ENCODE data around the gene ELOB. TPM values are rescaled to one million over a fixed set of nuclear protein-coding genes. Genes with fewer than 3 reads are reported as not detected.

ELOB gene
- total and polyA plus RNA-seq, 10 of the 15 experiments (the other 5 are each of a cell fraction or from before 2014, with no cell fraction given), result 86.9 to 823 (median 263) TPM

GRCh38 chr16:2743007-2743810, 33.9 kb downstream of the ELOB start:
- in situ Hi-C loops (cut with MboI) (no loop called here), intact Hi-C loops (cut with micrococcal nuclease; ENCODE audit: unreplicated experiment) (no loop called here)
- ChIA-PET POLR2A (no interaction called here), SMC1A (ENCODE audit: uncharacterized antibody, unreplicated experiment) (no interaction called here), RAD21 (ENCODE audit: unreplicated experiment) (no interaction called here), CTCF (no interaction called here)
- 57% methylated on average over 19 of the region's 19 CpGs for WGBS (ENCODE audit: insufficient coverage, insufficient replicate concordance, low lambda C conversion rate, missing lambda C conversion rate)
- DNase-seq (ENCODE audit: low read depth, low spot score) (no peak), FAIRE-seq (no peak), ATAC-seq (no peak)
- Histone ChIP-seq H3K36me3 (ENCODE audit: control insufficient read depth in 2 of 2, insufficient read depth in 2 of 2, low read length in 1 of 2) (no peaks in the 10 kb centered on the region), H4K20me1 (ENCODE audit: control insufficient read depth, insufficient read depth) (no peaks in the 10 kb centered on the region; the same call in 1 of the 2 replicates), H3K9ac (ENCODE audit: control insufficient read depth, insufficient read depth, low read length) (no peak overlapping the region), H3K79me2 (ENCODE audit: control insufficient read depth, insufficient read depth, low read length) (no peaks in the 10 kb centered on the region), H3K27me3 (replicated peaks in 1 of 2; ENCODE audit: control insufficient read depth in 2 of 2, insufficient read depth in 2 of 2, low read length in 1 of 2) (no peaks in the 10 kb centered on the region), H3K4me3 (no peak overlapping the region), H3K27ac (ENCODE audit: control insufficient read depth, insufficient read depth) (no peak overlapping the region), H2AFZ (ENCODE audit: control insufficient read depth, low read depth, low read length) (no peak overlapping the region), H3K4me2 (ENCODE audit: control insufficient read depth, insufficient read depth) (no peak overlapping the region), H3K4me1 (ENCODE audit: control insufficient read depth, insufficient read depth, low read length) (no peaks in the 10 kb centered on the region), H3K9me3 (replicated peaks; ENCODE audit: control insufficient read depth, insufficient read depth, low read length) (no peaks in the 10 kb centered on the region)
- BruUV-seq (replicated peaks), result no TSS peak
- TF ChIP-seq PBX3 (IDR thresholded peaks at IDR 0.05; ENCODE audit: insufficient replicate concordance, low read depth, low read length), result no peak
- no peak for TF ChIP-seq GABPA (IDR thresholded peaks at IDR 0.05; ENCODE audit: low read depth)
- no peak for TF ChIP-seq LARP7 (IDR thresholded peaks at IDR 0.05)
- TF ChIP-seq MYB (IDR thresholded peaks at IDR 0.05; ENCODE audit: borderline replicate concordance, low read depth, low read length), result no peak
- TF ChIP-seq CEBPZ (IDR thresholded peaks at IDR 0.05; ENCODE audit: low read depth, low read length), result no peak
- TF ChIP-seq PAX8 (IDR thresholded peaks at IDR 0.05), result no peak
- TF ChIP-seq CBX3 (IDR thresholded peaks at IDR 0.05; ENCODE audit: borderline replicate concordance, low read depth), result no peak
- no peak for TF ChIP-seq ZZZ3 (IDR thresholded peaks at IDR 0.05; ENCODE audit: control insufficient read depth, insufficient read length, low read depth)
